HG03103 (cell line): Measurements from ENCODE around the gene TET3.

Source experiments
- ATAC-seq: cut with Tn5 transposase; IDR thresholded peaks from one replicate; pipeline ENCODE4 v1.9.1; 2021; ENCODE audit warnings: low read depth; ENCODE audit not compliant: unreplicated experiment

The TET3 gene

DNA sequence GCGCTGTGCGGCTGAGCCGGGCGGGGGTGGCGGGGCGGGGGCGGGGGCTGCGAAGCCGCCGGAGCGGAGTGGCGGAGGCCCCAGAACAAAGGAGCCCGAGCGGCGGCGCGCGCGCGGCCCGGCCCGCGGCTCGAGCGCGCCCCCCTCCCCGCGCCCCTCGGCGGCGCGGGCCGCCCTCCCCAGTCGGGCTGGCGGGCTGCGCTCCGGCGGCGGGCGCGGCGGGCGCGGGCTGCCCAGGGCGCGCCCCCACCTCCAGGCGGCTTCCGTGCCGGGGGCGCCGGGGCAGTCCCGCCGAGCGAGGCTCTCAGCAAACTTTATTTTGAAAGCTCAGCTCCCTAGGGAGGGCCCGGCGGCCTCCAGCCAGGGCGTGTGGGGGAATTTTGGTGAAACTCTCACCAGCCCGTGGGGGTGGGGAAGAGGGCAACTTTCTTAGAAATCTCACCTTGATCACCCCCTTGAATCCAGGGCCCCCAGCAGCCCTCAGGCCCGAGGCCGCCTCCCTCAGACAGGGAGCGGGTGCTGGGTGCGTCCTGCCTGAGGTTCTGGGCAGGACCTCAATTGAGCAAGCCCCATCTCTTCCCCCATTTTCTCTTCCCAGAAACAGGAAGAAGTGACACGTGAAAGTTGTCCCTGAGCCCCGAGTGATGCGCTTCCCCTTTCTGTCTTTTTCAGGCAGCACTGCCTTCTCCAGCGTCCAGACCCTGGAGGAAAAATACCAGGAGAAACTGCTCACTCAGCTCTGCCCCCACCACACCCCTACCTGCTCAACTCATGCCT is 786 bp downstream of the TET3 start:
- ATAC-seq: peak; percentile 17

DNA sequence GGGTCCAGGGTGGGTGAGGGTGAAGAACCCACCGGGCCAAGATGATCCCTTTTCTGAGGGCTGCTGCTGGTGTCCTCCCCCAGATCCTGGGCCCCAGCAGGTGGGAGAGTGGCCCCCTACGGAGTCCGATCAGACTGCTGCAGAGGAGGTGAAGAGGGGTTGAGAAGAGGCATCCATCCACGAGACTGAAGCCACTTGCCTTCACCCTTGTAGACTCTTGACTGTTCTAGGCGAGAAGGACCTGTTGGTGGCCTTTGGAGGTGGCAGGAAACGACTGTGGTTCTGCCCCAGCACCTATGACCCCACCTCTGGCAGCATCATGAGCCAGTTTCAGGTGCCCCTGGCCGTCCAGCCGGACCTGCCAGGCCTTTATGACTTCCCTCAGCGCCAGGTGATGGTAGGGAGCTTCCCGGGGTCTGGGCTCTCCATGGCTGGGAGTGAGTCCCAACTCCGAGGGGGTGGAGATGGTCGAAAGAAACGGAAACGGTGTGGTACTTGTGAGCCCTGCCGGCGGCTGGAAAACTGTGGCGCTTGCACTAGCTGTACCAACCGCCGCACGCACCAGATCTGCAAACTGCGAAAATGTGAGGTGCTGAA is 1.5 kb downstream of the TET3 start:
- no peak for ATAC-seq

DNA sequence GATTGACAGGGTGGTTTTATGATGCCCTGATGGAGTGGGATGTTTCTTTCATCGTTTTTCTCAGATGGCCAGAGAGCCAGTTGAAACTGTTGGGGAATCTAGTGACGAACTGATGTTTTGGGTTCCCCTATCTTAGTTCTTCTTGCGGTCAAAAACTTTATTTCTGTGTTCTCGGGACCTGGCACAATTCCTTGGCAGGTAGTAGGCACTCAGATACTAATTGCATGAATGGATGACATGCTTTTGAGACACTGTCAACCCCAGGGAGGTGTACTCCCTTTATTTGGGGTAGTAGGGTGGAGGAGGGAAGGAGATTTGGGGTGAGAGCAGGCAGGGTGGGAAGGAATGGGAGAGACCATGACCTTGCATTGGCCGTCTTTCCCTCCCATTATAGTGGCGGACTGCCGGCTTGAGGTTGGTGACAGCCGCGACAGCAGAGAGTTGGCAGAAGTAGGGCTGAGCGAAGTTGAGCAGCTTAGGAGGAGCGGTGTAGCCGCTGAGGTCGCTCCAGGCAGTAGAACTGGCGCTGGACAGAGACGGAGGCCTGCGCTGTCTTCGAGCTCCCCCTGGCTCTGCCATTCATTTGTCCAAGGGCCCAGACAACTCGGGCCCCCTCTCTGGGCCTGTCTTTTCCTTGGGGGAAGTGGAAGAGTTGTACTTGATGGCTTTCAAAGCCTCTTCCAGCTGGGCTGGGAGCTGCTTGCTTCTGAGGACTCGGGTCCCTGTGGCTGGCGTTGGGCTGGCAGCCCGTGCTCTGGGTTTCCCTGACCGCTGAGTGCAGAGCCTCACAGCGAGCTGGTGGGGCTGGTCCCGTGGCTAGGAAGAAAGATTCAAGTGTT is 2.6 kb downstream of the TET3 start:
- no peak for ATAC-seq

DNA sequence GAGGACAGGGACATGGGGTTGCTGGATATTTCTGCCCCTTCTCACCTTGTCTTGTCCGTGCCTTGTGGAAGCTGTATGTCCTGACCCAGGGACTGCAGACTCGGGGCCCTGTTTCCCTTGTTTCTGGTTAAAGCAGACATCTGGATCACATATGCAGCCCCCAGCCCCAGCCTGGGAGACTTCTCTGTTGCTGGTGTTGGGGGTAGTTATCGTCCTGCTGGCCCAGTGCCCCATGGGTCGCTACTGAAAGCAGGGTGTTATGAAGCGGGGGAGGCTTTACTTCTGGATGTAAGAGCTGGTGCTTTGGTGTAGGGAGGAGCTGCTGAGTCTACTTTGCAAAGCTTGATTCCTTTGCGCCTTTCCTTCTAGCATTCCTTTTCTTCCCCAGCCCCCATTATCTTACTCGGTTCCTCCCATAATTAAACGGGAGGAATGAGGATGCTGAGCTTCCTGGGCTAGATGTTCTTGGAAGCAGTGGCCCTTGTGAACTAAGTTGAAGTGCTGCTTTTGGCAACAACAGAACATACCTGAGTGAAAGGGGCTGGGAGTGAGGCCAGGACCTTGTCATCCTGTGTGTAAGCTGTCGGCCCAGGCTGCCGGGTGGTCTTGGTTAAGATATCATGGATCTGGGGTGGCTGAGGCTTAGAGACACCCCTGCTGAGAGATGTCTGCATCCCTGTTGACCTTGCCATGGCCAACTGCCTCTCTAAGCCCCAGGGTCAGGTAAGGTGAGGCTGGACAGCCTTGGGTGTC is 3.4 kb downstream of the TET3 start:
- ATAC-seq: no peak

DNA sequence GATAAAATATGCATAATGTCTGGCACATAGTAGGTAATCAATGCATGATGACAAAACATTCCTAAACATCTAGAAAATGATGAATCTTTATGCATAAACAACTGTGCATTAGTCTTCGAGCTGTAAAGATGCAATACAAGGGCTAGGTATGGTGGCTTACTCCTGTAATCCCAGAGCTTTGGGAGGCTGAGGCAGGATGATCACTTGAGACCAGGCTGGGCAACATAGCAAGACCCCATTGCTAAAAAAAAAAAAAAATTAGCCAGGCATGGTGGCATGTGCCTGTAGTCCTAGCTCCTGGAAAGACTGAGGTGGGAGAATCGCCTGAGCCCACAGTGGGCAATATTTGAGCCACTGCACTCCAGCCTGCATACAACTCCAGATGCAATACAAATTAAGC is 5.3 kb downstream of the TET3 start:
- no peak for ATAC-seq

DNA sequence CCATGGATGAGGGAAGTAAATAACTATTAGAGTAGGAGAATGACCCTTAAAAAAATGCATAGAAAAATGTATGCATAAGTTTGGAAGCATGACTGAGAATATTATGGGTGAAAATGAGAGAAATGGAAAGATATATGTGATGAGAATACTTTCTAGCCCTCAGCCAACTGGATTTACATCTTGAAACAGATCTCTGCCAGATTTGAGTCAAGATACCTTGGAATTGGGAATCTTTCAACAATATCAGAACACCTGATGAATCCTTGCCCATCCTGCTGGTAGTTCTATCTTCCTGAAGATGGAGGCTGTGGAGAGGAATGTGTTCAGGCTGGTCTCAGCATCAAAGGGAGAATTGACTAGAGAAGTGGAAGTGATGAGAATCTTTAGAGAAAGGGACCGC is 5.8 kb downstream of the TET3 start:
- no peak for ATAC-seq

DNA sequence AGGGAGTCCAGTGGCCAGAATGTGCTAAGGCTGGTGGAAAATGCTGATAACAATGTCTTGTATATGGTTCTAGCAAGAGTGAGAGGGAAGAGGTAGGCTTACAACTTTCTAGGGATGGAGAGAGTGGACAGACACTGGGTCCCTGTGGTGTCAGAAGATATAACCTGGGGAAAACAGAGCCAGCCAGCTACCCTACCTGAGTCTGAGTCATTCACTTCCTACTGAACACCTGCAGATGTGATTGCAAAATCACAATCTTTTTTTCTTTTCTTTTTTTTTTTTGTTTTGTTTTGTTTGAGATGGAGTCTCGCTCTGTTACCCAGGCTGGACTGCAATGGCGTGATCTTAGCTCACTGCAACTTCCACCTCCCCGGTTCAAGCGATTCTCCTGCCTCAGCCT is 7.3 kb downstream of the TET3 start:
- no peak for ATAC-seq

DNA sequence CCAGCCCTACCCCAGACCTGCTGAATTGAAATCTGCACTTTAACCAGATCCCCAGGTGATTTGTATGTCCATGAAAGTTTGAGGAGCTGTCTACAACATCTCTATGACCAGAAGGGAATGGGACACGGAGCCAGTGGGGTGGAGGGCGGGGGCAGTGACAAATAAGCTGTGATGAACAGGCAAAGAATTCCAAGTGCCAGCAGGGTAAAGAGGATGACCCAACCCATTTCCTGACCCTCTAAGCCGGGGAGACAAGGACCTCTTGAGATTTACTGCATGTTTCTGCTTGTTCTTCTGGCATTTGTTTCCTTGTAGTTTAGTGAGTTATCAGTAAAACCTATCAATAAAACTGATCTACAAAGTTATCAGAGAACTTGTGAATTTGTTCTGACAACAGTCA is 8.7 kb downstream of the TET3 start:
- no peak for ATAC-seq

DNA sequence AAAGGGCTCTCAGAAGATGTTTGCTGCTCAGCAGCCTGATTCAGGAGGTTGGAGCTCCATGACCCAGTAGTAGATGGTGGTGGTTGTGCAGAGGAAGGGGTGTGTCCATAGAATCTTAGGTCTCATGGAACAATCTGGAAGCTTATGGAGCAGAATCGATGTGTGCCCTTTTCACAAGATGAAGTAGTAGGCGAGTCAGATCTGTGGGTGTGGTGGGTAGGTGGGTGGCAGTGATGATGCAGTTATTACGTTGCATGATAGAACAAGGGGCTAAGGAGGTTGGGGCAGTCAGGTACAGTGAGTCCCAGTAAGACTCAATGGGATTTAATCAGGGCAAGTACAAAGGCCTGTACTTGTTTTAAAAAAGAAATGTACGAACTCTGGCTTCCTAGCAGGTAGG is 9.1 kb downstream of the TET3 start:
- no peak for ATAC-seq

DNA sequence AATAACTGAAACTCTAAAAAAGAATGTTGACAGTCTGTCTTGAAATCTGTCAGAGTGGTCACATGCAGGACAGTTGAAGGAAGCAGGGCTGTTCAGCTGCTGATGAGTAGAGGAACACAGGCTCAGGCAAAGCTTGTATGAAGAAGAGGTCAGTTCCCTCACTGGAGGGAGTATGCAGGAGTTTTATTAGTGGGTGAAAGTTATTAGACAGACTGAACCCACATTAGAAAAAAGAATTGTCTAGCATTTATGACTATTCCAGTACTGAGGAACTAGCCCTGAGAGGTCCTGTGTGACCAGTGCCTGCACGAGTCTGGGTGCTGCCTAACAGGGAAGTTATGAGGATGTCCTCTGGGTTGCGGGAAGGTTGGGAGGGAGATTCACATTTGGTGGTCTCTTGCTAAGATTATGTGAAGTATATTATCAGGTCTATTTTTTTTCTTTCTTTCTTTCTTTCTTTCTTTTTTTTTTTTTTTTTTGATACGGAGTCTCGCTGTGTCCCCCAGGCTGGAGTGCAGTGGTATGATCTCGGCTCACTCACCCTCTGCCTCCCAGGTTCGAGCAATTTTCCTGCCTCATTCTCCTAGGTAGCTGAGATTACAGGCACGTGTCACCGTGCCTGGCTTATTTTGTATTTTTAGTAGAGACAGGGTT is 9.6 kb downstream of the TET3 start:
- no peak for ATAC-seq

DNA sequence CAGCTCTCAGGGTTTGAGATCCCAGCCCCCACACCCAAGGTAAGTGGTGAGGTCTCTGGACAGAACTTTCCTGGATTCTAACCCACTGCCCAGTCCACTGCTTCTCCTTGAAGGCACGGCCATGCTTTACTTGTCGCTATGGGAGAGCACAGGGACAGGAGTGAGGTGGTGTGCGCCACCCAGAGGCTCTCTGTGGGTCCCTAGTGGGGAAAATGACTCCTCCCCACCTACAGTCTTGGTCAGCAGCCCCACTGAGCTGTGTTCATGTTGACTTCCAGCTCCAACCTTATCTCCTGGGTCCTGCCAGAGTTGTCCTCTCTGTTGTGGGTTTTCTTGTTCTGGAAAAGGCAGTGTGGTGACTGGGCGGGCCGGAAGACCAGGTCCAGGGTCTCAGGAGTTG is 11.1 kb downstream of the TET3 start:
- no peak for ATAC-seq

DNA sequence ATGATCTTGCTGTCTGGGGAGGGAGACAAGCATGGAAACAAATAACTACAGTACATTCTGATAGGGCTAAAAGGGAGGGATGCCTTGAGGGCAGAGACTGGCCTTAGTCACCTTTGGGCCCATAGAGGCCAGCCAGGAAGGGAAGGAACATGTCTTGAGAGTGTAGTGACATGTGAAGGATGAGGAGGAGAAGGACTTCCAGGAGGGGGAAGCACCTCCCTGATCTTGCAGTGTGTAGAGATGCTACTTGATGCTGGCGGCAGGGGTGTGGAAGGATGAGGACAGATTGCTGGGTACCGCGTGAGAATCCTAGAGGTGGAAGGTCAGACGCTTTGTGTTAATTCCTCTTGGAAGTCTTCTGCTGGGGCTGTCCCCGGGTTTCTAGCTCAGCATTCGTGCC is 13.1 kb downstream of the TET3 start:
- ATAC-seq: no peak

DNA sequence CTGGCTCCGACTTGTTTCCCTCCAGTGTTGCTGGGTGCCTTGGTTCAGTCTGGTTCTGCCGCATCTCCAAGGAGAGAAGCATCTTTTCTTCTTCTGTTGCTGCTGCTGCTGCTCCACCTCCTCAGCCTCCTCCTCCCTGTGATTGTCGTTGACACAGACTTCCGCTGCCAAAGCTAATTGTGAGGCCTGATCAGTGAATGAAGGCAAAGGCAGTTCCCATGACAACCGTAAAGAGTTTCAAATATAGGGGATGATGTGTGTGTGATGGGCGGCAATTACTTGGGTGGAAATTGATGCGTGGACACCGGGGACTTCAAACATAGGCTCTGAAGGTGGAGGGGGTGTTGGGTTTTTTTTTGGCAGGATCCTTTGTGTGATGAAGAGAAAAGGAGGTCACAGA is 13.7 kb downstream of the TET3 start:
- ATAC-seq: no peak

DNA sequence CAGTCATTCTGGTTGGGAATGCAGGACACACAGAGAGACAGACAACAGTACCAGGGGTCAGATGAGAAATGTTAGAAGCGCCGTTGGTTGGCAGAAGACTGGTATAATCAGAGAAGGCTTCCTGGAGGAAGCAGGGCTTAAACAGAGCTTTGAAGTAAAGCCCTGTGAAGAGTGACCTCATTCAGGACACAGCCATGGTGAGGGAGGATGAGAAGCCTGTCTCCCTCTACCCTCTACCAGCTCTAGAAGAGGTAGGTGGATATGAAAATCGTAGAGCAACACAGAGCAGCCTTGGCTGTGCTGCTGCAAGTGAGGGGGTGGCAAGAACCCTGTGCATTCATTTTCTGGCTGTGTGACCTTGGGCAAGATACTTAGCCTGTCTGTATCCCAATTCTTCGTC is 14.2 kb downstream of the TET3 start:
- ATAC-seq: no peak

DNA sequence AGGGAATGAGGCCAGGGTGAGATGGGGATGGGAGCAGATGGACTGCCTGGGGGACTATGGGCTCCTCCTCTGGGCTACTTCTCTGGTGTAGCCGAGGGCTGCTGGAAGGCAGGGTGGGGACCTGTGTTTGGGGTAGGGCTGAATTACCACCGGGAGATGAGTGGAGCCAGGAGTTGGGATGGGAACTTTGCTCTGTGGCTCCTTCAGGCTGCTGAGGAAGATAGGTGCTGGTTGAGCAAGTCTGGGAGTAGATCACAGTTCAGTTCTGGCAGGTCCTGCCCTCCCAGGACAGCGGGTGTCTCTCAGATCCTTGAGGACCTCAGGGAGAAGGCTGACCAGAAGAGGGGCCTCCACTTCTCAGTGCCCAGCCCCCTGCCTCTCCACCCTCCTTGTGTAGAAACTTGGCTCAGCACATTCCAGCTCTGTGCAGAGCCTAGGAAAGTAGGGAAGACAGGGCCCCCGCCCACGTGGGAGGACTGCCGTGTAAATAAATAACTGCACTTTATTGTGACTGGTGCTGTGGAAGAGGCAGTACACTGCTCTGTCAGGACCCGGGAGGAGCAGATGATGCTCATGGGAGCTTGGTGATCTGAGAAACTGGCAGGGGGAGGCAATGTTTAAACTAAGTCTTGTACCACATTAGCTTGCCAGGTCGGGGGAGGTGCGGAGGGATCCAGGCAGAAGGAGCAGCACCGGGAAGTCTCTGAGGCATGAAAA is 15.3 kb downstream of the TET3 start:
- no peak for ATAC-seq

DNA sequence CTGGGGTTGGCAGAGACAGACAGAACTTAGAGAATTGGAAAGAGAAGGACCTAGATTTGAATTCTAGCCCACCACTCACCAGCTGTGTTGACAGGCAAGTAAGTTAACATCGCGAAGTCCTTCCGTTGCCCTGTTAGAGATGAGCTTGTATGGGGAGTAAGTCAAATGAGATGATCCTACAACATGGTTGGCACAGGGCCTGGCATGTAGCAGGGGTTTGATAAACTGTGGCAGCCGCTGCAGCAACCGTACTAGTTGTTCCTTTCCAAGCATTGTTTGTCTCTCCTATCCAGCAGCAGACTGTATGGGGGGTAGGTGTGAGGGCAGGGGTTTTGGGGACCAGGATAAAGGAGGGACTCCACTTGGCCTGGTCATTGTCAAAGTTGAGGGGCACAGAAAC is 16.0 kb downstream of the TET3 start:
- no peak for ATAC-seq

DNA sequence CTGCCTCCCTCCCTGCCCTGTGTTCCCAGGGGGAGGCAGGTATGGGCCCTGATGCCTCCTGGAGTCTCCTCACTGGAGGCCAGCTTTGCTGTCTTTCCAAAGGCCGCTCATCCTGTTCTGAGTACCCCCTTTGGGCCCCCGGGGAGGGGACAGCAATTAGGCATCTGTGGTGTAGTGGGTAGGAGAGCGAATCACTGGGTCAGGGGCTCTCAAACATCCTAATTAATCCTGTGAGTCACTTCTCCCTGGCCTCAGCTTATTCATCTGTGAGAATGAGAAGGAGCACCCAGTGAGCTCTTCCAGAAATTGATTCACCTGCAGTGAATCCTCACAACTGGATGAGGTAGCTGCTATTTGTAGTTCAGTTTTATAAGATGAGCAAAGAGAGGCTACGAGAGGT is 16.4 kb downstream of the TET3 start:
- ATAC-seq: no peak

DNA sequence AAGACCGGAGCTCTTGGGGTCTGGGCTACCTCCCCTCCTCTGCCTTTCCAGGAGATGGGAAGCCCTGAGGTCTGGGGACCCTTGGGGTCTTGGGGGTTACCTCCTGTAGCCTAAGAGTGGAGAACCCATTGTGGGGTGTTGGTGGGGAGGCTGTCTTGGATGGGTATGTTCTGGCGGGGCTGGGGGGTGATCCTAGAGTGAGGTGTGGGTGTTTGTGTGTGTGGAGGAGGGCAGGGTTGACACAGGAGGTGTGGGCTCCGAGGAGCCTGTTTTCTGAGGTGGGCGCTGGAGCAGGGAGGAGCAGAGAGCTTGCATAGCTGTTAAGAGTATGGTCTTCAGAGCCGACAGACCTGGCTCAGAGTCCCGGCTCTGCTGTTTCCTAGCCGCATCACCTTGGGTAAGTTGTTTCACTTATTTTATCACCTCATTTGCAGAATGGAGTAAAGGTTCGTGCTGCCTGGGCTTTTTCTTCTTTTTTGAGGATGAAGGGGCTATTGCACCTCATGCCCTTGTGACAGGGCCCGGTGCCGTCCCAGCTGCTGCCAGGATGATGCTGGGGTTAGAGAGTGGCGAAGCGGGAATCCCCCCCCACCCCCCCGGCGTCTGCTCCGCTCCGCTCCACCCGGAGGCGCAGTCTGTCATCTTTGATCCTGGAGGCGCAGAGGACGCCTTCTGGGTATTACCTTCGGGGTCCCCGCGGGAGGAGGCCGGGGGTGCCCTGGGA is 17.2 kb downstream of the TET3 start:
- ATAC-seq: peak; percentile 40
